Skeletal muscle tissue (tissue), 4 donors: ENCODE data around the gene ARHGEF7. TPM values are rescaled to one million over a fixed set of nuclear protein-coding genes. Genes with fewer than 3 reads are reported as not detected.

ENCODE experiments used
- H3K27ac ChIP-seq: one replicate; pipeline ENCODE4 v1.7.0; 2013; ENCODE audit warnings: mild to moderate bottlenecking, low read depth, low read length, inconsistent platforms
- H3K27me3 ChIP-seq, 3 donors: one replicate each; pipeline ENCODE4 v1.7.0; 2013; ENCODE audit warnings: low read length in 3 of 3; ENCODE audit not compliant: control insufficient read depth in 3 of 3, insufficient read depth in 3 of 3
- H3K36me3 ChIP-seq, 3 donors: one replicate each; pipeline ENCODE4 v1.7.0; 2013; ENCODE audit warnings: low read length in 3 of 3; ENCODE audit not compliant: control insufficient read depth in 3 of 3, insufficient read depth in 3 of 3
- H3K4me1 ChIP-seq, 3 donors: one replicate each; pipeline ENCODE4 v1.7.0; 2013; ENCODE audit warnings: low read length in 3 of 3, mild to moderate bottlenecking in 3 of 3; ENCODE audit not compliant: control insufficient read depth in 3 of 3, insufficient read depth in 3 of 3
- H3K4me3 ChIP-seq, 3 donors: one replicate each; pipeline ENCODE4 v1.7.0; 2013; ENCODE audit warnings: low read length in 3 of 3
- H3K9ac ChIP-seq, 3 donors: one replicate each; pipeline ENCODE4 v1.7.0; 2013; ENCODE audit warnings: low read length in 3 of 3, mild to moderate bottlenecking in 3 of 3, moderate library complexity in 2 of 3, low read depth in 1 of 3
- H3K9me3 ChIP-seq, 3 donors: one replicate each; pipeline ENCODE4 v1.7.0; 2013; ENCODE audit warnings: low read length in 3 of 3; ENCODE audit not compliant: control insufficient read depth in 3 of 3
- total RNA-seq: library from RNA; depleted of rRNA; stranded (reverse); fragments of >200 nt; gene quantifications from one replicate; pipeline ENCODE4 v1.2.3, GENCODE V29; 2014
- donor health status: Osteomylitis.

ARHGEF7 gene
- total RNA-seq, 1 donor from 2014 or later: 99.7 TPM

- Histone ChIP-seq H3K36me3 (peaks cover 16 to 45% (median 40%) of the 10 kb centered on the region in 3 donors), H3K4me3 (no peak overlapping the region), H3K27ac (no peak overlapping the region), H3K27me3 (no peaks in the 10 kb centered on the region), H3K9me3 (no peaks in the 10 kb centered on the region), H3K9ac (no peak overlapping the region), H3K4me1 (peaks cover 7 to 34% (median 28%) of the 10 kb centered on the region in 3 donors)
Observed at GRCh38 chr13:111275995-111276618, 161.0 kb downstream of the ARHGEF7 start.

- peaks cover 19 to 45% (median 44%) of the 10 kb centered on the region in 3 donors for H3K4me1 ChIP-seq
- H3K9ac ChIP-seq: peak overlapping the region in 2 of 3 donors; percentile 51 to 76
- H3K27me3 ChIP-seq: no peaks in the 10 kb centered on the region
- peak overlapping the region; percentile 88 for H3K27ac ChIP-seq
- H3K36me3 ChIP-seq: peaks cover 11 to 39% (median 39%) of the 10 kb centered on the region in 3 donors
- no peaks in the 10 kb centered on the region for H3K9me3 ChIP-seq
- peak overlapping the region in 1 of 3 donors; percentile 18 for H3K4me3 ChIP-seq
Observed at GRCh38 chr13:111278258-111278657, 163.1 kb downstream of the ARHGEF7 start.

GRCh38 chr13:111278743-111279652, 163.9 kb downstream of the ARHGEF7 start:
- Histone ChIP-seq H3K27me3 (no peaks in the 10 kb centered on the region), H3K36me3 (peaks cover 15 to 42% (median 40%) of the 10 kb centered on the region in 3 donors), H3K27ac (peak overlapping the region; percentile 88), H3K4me3 (peak overlapping the region in 2 of 3 donors; percentile 18 to 52), H3K9ac (peak overlapping the region in 2 of 3 donors; percentile 51 to 76), H3K4me1 (peaks cover 19 to 45% (median 44%) of the 10 kb centered on the region in 3 donors), H3K9me3 (no peaks in the 10 kb centered on the region)

- Histone ChIP-seq H3K9ac (no peak overlapping the region), H3K4me1 (peaks cover 19 to 45% (median 44%) of the 10 kb centered on the region in 3 donors), H3K9me3 (no peaks in the 10 kb centered on the region), H3K36me3 (peaks cover 21 to 49% (median 47%) of the 10 kb centered on the region in 3 donors), H3K27ac (no peak overlapping the region), H3K4me3 (no peak overlapping the region), H3K27me3 (no peaks in the 10 kb centered on the region)
Observed at GRCh38 chr13:111280226-111280625, 165.1 kb downstream of the ARHGEF7 start.

- H3K27me3 ChIP-seq: no peaks in the 10 kb centered on the region
- H3K27ac ChIP-seq: peak overlapping the region; percentile 78
- no peaks in the 10 kb centered on the region for H3K9me3 ChIP-seq
- no peak overlapping the region for H3K9ac ChIP-seq
- peaks cover 19 to 45% (median 44%) of the 10 kb centered on the region in 3 donors for H3K4me1 ChIP-seq
- no peak overlapping the region for H3K4me3 ChIP-seq
- H3K36me3 ChIP-seq: peaks cover 20 to 46% (median 46%) of the 10 kb centered on the region in 3 donors
Observed at GRCh38 chr13:111280681-111281585, 165.8 kb downstream of the ARHGEF7 start.

GRCh38 chr13:111281751-111282311, 166.7 kb downstream of the ARHGEF7 start:
- peaks cover 19 to 45% (median 44%) of the 10 kb centered on the region in 3 donors for H3K4me1 ChIP-seq
- peak overlapping the region; percentile 78 for H3K27ac ChIP-seq
- peak overlapping the region; percentile 28 to 52 (median 43) for H3K9ac ChIP-seq
- H3K9me3 ChIP-seq: no peaks in the 10 kb centered on the region
- H3K36me3 ChIP-seq: peaks cover 28 to 53% (median 47%) of the 10 kb centered on the region in 3 donors
- peak overlapping the region in 1 of 3 donors; percentile 0 for H3K4me3 ChIP-seq
- no peaks in the 10 kb centered on the region for H3K27me3 ChIP-seq

GRCh38 chr13:111282425-111282824, 167.3 kb downstream of the ARHGEF7 start:
- peak overlapping the region; percentile 78 for H3K27ac ChIP-seq
- H3K27me3 ChIP-seq: no peaks in the 10 kb centered on the region
- peaks cover 34 to 59% (median 52%) of the 10 kb centered on the region in 3 donors for H3K36me3 ChIP-seq
- H3K4me3 ChIP-seq: no peak overlapping the region
- H3K4me1 ChIP-seq: peaks cover 19 to 45% (median 44%) of the 10 kb centered on the region in 3 donors
- peak overlapping the region; percentile 28 to 52 (median 43) for H3K9ac ChIP-seq
- no peaks in the 10 kb centered on the region for H3K9me3 ChIP-seq

- no peak overlapping the region for H3K4me3 ChIP-seq
- peaks cover 38 to 59% (median 52%) of the 10 kb centered on the region in 3 donors for H3K36me3 ChIP-seq
- H3K9me3 ChIP-seq: no peaks in the 10 kb centered on the region
- peak overlapping the region; percentile 78 for H3K27ac ChIP-seq
- peak overlapping the region in 2 of 3 donors; percentile 28 to 52 for H3K9ac ChIP-seq
- no peaks in the 10 kb centered on the region for H3K27me3 ChIP-seq
- H3K4me1 ChIP-seq: peaks cover 17 to 40% (median 39%) of the 10 kb centered on the region in 3 donors
Observed at GRCh38 chr13:111282997-111283396, 167.9 kb downstream of the ARHGEF7 start.

GRCh38 chr13:111283457-111283856, 168.3 kb downstream of the ARHGEF7 start:
- H3K9me3 ChIP-seq: no peaks in the 10 kb centered on the region
- peak overlapping the region; percentile 78 for H3K27ac ChIP-seq
- peaks cover 16 to 36% (median 34%) of the 10 kb centered on the region in 3 donors for H3K4me1 ChIP-seq
- peaks cover 42 to 58% (median 52%) of the 10 kb centered on the region in 3 donors for H3K36me3 ChIP-seq
- H3K27me3 ChIP-seq: no peaks in the 10 kb centered on the region
- no peak overlapping the region for H3K9ac ChIP-seq
- no peak overlapping the region for H3K4me3 ChIP-seq
